ENCODE results near the gene CAPN12. TPM values are rescaled to one million over a fixed set of nuclear protein-coding genes. Genes with fewer than 3 reads are reported as not detected.

The CAPN12 gene
- total and polyA plus RNA-seq, 2 of the 4 experiments (the other 2 are of a cell fraction), result 0.18 to 0.97 TPM

DNA sequence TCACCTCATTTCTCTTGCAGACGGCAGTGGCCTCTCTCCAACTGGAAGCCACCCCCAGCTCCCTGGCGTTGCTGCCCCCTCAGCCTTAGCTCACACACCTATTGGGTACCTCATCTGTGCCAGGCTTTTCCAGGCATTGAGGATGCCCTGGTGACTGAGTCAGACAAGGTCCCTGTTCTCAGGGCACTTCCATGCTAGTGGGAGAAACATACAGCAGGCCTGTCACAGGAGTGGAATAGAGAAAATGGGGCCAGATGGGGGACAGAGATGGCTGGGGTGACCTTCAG, 33.9 kb downstream of the CAPN12 start:
- peak overlapping the region; percentile 80; the same call in 1 of the 2 replicates for H4K91ac ChIP-seq (ENCODE audit: insufficient read depth, low read depth, low read length)
- in situ Hi-C loops (cut with MboI; ENCODE audit: low sequenced_read_pairs) (no loop called here), dilution Hi-C loops (cut with HindIII; ENCODE audit: low sequenced_read_pairs, unreplicated experiment) (no loop called here), intact Hi-C loops (cut with micrococcal nuclease) (loop anchor here (2.0 kb wide), 1 partner anchor 62 kb away; no protein-coding TSS in a partner anchor)
- TF ChIP-seq, protein P1, sequence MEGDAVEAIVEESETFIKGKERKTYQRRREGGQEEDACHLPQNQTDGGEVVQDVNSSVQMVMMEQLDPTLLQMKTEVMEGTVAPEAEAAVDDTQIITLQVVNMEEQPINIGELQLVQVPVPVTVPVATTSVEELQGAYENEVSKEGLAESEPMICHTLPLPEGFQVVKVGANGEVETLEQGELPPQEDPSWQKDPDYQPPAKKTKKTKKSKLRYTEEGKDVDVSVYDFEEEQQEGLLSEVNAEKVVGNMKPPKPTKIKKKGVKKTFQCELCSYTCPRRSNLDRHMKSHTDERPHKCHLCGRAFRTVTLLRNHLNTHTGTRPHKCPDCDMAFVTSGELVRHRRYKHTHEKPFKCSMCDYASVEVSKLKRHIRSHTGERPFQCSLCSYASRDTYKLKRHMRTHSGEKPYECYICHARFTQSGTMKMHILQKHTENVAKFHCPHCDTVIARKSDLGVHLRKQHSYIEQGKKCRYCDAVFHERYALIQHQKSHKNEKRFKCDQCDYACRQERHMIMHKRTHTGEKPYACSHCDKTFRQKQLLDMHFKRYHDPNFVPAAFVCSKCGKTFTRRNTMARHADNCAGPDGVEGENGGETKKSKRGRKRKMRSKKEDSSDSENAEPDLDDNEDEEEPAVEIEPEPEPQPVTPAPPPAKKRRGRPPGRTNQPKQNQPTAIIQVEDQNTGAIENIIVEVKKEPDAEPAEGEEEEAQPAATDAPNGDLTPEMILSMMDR (conservative IDR thresholded peaks at IDR 0.05; ENCODE audit: low read depth, low read length), result no peak
- TF ChIP-seq CEBPB (IDR thresholded peaks at IDR 0.05; ENCODE audit: low read depth, low read length) (no peak), RCOR1 (IDR thresholded peaks at IDR 0.05; ENCODE audit: insufficient replicate concordance, low read length) (no peak), NFE2L2 (IDR thresholded peaks at IDR 0.05; ENCODE audit: low read depth, low read length) (no peak), RAD21 (IDR thresholded peaks at IDR 0.05; ENCODE audit: low read length) (no peak), CHD1 (IDR thresholded peaks at IDR 0.05; ENCODE audit: low read depth, low read length) (no peak), RFX5 (IDR thresholded peaks at IDR 0.05; ENCODE audit: low read depth, low read length) (no peak), POLR2A (IDR thresholded peaks at IDR 0.05; ENCODE audit: low read depth, low read length) (no peak)
- TF ChIP-seq, protein P2, sequence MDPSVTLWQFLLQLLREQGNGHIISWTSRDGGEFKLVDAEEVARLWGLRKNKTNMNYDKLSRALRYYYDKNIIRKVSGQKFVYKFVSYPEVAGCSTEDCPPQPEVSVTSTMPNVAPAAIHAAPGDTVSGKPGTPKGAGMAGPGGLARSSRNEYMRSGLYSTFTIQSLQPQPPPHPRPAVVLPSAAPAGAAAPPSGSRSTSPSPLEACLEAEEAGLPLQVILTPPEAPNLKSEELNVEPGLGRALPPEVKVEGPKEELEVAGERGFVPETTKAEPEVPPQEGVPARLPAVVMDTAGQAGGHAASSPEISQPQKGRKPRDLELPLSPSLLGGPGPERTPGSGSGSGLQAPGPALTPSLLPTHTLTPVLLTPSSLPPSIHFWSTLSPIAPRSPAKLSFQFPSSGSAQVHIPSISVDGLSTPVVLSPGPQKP (IDR thresholded peaks at IDR 0.05; ENCODE audit: borderline replicate concordance, low read depth, low read length), result no peak
- H3K4me3 ChIP-seq (ENCODE audit: insufficient read depth, low read depth, low read length), result no peak overlapping the region
- 100% methylated on average over 1 of the region's 2 CpGs; no CpG with 5 or more reads in 1 of the 2 experiments for WGBS, 2 experiments (ENCODE audit: extremely low coverage in 2 of 2, insufficient read length in 1 of 2)
- peak overlapping the region; percentile 98 for H2AK5ac ChIP-seq (ENCODE audit: low read depth, low read length)
- no TSS peak for BruUV-seq (replicated peaks)
- H3K4ac ChIP-seq (ENCODE audit: low read depth, low read length), result peak overlapping the region; percentile 92
- peaks cover 24% of the 10 kb centered on the region for H3K9me1 ChIP-seq (ENCODE audit: insufficient read depth, low read length)
- H3K79me1 ChIP-seq (ENCODE audit: low read depth in 1 of 2, low read length in 2 of 2), result peaks cover 50 to 92% of the 10 kb centered on the region in 2 experiments
- peak overlapping the region; percentile 63; the same call in 1 of the 2 replicates for H3K27ac ChIP-seq (ENCODE audit: insufficient read depth, low read length)
- DNase-seq (no peak), ATAC-seq (ENCODE audit: low read depth) (no peak)
- H4K8ac ChIP-seq (ENCODE audit: low read depth in 2 of 2, low read length in 2 of 2), result peak overlapping the region in 1 of 2 experiments; percentile 83; a peak in 1 of 4 replicates
- peak overlapping the region; percentile 77 for H2AK9ac ChIP-seq (replicated peaks; ENCODE audit: low read depth, low read length, poor library complexity)
- no peak overlapping the region for H2BK20ac ChIP-seq (ENCODE audit: low read depth, low read length)
- H2BK120ac ChIP-seq (ENCODE audit: low read depth, low read length), result 0 out of 2 replicates have a peak overlapping the region, but pooled peaks have one; percentile 77
- no peaks in the 10 kb centered on the region for H3K27me3 ChIP-seq (ENCODE audit: control insufficient read depth, insufficient read depth, low read length)
- POLR2A ChIA-PET (ENCODE audit: unreplicated experiment), result no interaction called here
- H3K9me3 ChIP-seq (ENCODE audit: control insufficient read depth, insufficient read depth, low read length), result no peaks in the 10 kb centered on the region
- H3K14ac ChIP-seq (replicated peaks; ENCODE audit: low read depth, low read length), result peak overlapping the region; percentile 89
- no peak overlapping the region; the same call in 1 of the 2 replicates for H4K5ac ChIP-seq (ENCODE audit: low read depth, low read length)
- peaks cover 45% of the 10 kb centered on the region for H3K4me1 ChIP-seq (ENCODE audit: control insufficient read depth, insufficient read depth, low read length)
- H3K23ac ChIP-seq (ENCODE audit: low read depth, low read length), result peak overlapping the region; percentile 80
- no peak overlapping the region for H3K4me2 ChIP-seq (ENCODE audit: low read depth, low read length)
- no peak overlapping the region for H3K56ac ChIP-seq (ENCODE audit: extremely low read depth, insufficient read depth, low read length)
- CTCF ChIA-PET, result no interaction called here
- peaks cover 87% of the 10 kb centered on the region for H3K36me3 ChIP-seq (ENCODE audit: control insufficient read depth, insufficient read depth, low read length)
- H2BK15ac ChIP-seq (ENCODE audit: low read depth, low read length), result no peak overlapping the region; the same call in 2 of the 3 replicates
- H2BK5ac ChIP-seq (ENCODE audit: low read depth, low read length, poor library complexity, severe bottlenecking), result peak overlapping the region; percentile 82
- H4K20me1 ChIP-seq (ENCODE audit: insufficient read depth, low read length), result peaks cover 38% of the 10 kb centered on the region
- peak overlapping the region; percentile 3; the same call in 1 of the 2 replicates for H3K9ac ChIP-seq (ENCODE audit: low read depth, low read length)
- no peak overlapping the region for H3K18ac ChIP-seq (ENCODE audit: low read depth, low read length)
- H2AFZ ChIP-seq (replicated peaks; ENCODE audit: low read length, poor library complexity), result peak overlapping the region; percentile 40

Data from IMR-90 (cell line).